HL-60/S4 treated with phorbol 12-myristate 13-acetate at 8.2 ng/mL for 4 days and 3 days (cell line): ENCODE results near the gene RPS29.
"Not testable (repeated sequence)": the region's sequence is repeated elsewhere in the genome, so short reads cannot be mapped to it uniquely, and the experiment has no call there.

ENCODE experiments used
- in situ Hi-C: fragments of 300-500 bp; cut with MboI; formaldehyde crosslinking; loops from 2 replicates; pipeline ENCODE4 v1.15.0; 2022; ENCODE audit warnings: low sequenced_read_pairs

RPS29 gene

DNA sequence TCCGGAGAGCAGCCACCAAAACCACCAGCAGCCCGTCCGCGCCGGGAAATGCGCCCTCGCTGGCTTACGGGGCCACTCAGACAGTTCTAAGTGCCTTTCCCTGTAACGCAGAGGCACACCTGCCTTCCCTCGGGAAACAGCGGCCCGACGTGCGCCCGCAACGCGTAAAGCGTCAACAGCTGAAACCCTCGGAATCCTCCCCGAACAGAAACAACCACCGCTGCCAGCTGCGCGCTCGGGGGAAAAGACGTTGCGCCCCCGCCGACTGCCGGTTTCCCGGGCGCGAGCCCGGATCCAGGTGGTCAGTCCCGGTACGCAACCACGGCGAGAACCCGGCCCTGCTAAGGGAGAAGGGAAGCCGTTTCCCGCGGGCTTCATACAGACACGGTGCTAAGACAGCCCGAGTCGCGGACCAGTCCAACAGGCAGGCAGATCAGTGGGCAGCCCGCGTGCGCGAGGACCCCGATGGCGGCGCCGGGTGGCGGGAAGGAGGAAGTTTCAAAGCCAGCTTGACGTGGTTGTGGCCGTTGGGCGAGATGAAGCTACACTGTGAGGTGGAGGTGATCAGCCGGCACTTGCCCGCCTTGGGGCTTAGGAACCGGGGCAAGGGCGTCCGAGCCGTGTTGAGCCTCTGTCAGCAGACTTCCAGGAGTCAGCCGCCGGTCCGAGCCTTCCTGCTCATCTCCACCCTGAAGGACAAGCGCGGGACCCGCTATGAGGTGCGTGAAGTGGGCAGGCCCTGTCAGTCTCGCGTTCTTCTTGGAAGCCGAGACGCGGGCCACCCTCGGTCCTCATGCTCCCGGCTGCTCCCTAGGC lies 12.5 kb upstream of the RPS29 start, which contains the start of gene LRR1:
Gene LRR1 (plus strand): TSS at position 456 of the 816 bp plus-strand sequence. CDS start 81 bp downstream, at position 537.
- in situ Hi-C loops = no loop called here

DNA sequence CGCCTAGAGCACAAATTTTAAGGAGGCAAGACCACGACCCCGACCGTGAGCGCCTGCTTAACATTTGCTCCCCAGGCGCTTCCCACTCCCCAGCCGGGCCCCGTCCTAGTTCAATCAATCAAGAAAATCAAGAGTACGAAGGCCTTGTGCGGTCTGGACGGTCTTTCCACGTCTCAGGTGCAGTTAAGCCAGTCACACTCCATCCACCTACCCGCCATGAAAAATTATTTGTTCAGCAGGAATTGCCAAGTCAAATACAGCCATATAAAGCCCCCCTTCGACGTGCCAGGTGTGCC lies 12.0 kb upstream of the RPS29 start:
- in situ Hi-C loops = no loop called here

DNA sequence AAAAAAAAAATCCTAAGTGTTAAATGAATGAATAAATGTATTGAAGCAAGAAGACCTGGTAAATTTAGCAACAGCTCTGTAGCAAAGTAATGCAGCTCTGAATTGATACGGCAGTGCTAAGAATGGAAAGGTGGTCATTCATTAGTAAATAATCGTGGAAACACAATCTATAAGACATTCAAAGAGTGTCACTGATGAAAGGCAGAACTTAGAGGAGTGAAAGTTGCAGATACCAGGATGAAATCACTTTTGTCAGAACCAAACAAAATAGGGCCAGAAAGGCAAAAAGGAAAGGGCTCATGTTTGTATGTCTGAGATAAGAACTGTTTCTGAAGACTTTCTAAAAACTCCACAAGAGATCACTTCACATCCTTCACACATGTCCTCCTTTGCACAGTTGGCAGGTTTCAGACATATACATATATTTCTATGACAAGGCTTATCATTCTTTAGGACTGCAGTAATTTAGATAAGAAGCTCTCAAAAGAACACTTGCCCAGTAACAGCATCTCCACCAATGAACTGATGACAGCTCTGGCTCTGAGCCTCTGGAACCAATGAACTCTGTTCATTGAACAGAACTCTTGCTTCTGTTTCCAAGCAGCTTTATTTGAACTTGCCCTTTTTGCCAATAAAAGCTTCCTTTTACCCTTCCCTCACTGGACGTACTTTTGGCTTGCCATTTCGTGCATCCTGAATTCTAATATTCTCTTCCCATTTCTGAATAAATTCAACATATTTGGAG lies 8.3 kb upstream of the RPS29 start:
- in situ Hi-C loops = no loop called here

DNA sequence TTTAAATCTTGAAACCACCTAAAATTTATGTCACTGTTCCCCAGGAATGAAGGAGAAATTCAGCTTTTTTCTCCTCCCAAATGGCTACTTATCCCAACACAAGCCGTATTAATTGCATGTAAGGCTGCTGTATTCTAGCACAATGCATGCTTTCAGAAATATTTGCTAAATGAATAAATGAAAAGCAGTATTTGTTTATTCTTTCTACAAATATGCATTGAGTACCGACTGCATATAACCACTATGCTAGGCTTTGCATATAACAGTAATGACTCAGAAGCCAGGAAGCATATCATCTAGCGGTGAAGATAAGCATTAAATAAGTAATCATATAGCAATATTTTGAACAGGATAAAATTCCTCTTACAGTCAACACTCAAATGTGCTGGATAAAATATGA lies 6.8 kb upstream of the RPS29 start:
- in situ Hi-C loops = no loop called here

DNA sequence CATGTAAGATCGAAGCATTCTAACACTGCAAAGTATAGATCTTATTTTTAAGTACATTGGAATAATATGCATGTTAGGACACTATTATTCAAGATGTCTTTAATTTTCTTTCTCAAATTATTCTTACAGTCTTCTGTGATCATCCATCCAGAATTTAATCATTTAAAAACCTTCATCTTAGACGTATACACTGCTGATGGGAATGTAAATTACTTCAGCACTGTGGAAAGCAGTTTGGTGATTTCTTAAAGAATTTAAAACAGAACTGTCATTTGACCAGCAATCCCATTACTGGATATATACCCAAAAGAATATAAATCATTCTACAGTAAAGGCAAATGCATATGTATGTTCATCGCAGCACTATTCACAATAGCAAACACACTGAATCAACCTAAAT lies 3.2 kb upstream of the RPS29 start:
- in situ Hi-C loops = no loop called here

DNA sequence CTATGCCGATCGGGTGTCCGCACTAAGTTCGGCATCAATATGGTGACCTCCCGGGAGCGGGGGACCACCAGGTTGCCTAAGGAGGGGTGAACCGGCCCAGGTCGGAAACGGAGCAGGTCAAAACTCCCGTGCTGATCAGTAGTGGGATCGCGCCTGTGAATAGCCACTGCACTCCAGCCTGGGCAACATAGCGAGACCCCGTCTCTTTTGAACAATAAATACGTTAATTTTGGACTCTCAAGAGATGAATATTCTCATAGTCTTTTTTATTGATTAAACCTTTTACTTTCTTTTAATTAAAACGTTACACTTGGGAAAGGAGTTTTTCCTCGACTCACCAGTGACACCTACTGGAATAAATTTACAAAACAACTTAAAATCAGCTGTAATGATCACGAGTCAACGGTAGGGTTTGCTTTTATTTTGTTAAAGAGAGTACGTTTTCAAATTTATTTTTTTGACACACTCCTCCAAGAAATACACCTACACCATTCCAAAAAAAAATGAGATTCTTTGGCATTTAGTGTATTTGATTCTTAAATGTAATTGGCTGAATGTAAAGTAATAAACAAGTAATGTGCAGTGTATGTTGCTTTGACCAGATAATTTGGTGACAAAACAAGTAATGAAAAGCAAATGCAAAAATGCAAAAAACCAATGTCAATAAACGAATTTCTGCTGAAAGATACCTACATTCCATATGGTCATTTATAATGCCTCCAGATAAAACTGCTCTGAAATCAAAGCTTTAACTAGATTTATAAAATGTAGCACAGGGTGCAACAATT lies 687 bp upstream of the RPS29 start:
- in situ Hi-C loops = no loop called here

DNA sequence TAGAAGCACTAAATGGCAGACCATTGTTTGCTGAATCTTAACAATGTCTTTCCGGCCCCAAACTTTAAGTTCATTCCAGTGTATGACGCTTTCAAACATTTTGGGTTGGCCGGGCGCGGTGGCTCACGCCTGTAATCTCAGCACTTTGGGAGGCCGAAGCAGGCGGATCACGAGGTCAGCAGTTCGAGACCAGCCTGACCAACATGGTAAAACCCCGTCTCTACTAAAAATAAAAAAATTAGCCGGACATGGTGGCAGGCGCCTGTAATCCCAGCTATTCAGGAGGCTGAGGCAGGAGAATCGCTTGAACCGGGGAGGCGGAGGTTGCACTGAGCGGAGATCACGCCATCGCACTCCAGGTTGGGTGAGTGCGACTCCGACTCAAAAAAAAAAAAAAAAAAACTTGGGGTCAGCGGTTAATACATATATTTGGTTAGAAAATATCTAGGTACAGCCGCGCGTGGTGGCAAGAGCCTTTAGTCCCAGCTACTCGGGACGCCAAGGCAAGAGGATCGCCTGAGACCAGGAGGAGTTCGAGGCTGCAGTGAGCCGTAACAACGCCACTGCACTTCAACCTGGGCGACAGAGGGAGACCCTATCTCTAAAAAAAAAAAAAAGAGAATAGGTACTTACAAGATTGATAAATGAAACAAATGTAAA lies 1.1 kb downstream of the RPS29 start:
- in situ Hi-C loops = not testable (repeated sequence)

DNA sequence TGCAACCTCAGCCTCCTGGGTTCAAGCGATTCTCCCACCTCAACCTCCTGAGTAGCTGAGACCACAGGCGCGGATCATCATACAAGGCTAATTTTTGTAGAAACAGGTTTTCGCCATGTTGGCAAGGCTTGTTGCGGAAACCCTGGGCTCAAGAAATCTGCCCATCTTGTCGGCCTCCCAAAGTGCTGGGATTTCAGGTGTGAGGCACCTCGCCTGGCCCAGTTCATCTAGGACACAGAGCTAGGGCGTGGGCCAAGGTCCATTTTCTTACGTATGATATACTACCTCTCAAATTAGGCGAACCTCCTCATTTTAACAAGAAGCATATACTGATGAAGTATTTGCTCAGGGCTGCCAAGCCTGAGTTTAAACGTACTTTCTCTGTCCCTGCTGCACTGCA lies 2.1 kb downstream of the RPS29 start:
- in situ Hi-C loops = no loop called here

DNA sequence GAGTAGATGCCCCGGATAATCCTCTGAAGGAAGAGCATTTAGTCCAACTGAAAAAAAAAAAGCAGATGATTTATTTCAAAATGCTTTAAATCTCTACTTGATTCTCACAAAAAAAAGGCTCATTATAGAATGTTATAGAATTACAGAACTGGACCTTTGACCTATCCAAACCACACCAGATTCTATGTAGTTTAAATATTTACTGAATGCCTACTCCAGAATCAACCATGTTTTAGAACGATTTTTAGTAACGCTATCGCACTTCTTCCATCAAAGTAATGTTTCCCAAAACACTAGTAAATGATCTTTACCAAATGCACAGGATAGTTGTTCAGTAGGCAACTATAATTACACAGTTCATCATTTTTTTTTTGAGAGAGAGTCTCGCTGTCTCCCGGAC lies 2.6 kb downstream of the RPS29 start:
- in situ Hi-C loops = no loop called here

DNA sequence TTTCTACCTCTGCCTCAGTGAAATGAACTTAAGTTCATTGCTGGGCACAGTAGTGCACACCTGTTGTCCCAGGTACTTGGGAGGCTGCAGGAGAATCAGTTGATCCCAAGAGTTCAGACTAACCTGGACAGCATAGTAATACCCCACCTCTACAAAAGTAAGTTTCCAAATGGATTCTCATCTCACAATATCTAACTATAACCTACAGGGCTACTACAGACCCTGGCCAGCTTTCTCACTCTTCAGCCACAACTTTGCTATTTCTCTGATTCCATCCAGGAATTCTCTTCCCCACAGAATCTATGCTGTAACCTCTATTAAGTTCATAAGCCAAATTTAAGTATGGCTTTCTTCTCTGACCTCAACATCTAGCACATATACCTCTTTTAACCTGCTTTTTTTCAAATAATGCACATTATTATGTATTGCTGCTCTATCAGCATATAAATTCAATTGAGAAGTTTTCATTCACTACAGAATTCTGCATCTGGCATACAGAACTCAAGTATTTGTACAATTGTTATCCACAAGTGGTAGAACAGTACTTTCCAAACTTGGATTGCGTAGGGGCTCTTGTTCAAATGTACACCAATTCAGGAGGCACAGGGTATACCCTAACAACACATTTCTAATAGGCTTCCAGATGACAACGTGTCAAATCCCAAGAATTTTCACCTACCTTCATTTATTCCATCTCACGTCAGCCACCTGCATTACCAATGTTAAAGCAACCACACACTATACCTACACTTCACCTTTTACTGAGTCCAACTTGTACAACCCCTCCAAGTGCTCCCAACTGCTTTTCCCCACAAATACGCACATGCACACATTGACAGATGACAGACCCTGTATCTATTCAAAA lies 3.8 kb downstream of the RPS29 start:
- in situ Hi-C loops = no loop called here

DNA sequence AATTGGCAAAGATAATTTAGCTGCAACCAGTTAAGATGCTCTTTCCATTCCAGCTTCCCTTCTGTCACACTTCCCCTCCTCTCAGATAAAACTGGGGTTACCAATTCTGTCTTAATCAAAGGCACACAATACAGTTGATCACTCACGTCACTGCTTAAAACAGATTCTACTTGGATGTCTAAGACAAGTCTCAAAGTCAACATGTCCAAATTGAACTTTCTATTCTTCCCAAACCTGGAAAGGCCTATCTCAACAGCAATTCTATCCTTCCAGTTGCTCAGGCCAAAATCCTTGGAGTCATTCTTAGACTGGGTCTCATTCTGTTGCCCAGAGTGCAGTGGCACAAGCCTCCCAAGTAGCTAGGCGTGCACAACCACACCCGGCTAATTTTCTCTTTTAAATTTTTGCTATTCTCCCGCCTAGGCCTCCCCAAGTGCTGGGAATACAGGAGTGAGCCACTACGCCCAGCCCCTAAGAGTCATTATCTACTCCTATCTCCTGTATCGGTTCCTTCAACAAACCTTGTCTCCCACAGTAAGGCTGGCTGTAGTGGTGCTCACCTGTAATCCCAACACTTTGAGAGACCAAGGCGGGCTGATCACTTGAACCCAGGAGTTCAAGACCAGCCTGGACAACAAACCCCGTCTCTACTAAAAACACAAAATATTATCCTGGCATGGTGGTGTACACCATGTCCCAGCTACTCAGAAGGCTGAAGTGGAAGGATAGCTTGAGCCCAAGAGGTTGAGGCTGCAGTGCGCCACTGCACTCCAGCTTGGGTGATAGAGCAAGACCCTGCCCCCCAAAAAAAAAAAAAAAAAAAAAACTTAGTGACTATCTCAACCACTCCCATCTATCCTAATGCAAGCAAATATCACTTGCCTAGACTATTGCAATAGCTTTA lies 4.7 kb downstream of the RPS29 start:
- in situ Hi-C loops = no loop called here

DNA sequence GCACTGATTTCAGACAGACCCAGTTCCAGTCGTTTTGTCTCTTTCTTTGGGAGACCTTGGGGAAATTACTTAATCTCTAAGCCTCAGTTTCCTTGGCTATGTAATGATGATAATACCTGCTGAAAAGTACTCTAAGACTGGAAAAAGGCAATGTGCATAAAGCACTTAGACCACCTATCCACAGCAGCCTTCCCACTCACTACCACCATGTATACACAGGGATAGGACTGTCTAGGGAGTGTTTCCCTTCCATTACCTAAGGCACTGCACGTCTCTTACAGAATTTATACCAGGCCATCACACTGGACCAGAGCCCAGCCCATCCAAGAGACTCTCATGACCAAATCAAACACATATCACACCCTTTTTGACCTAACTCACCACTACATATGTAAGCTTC lies 6.3 kb downstream of the RPS29 start:
- in situ Hi-C loops = no loop called here

DNA sequence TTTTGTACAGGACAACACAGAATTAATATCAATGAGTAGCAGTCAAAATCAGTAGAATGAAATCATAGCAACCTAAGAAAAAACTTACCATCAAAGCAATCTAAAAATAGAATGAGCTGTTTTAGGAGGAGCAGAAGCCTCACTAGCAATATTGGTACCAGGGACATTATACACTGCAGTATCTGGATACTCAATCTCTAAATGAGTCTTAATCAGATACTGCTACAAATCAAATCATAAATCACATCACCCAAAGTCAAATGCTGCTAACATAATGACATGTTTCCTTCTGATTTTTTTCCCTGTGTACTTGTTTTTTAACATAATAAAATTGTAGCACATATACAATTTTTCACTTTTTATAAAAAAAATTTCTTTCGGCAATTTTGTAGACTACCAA lies 8.0 kb downstream of the RPS29 start:
- in situ Hi-C loops = no loop called here

DNA sequence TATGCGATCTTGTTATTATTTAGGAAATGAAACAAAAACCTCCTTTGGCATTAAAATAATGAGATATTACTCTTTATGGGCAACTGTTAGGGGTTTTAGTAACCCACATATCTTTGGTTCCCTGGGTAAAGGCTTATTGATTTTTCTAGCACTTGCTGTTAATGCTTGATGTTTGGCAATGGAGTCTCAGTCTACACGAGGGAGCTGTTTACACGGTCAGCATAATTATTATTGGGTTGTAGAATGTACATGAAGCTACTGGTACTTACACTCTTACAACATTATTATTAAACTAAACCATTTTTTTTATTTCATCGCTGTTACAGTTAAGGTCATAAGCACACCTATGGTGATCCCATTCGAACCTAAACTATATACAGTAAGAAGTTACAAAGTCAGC lies 12.1 kb downstream of the RPS29 start:
- in situ Hi-C loops = no loop called here

DNA sequence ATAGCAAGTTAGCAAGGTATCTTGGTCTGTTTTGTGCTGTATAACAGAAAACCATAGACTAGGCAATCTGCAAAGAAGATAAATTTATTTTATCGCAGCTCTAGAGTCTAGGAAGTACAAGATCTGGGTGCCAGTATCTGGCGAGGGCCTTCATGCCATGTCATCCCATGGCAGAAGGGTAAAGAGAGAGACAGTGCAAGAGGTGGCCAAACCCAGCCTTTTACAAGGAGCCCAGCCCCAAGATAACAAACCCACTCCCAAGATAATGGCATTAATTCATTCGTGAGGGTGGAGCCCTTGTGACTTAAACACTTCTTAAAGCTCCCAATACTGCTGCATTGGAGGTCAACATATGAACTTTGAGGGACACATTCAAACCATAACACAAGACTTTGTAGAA lies 16.9 kb downstream of the RPS29 start:
- in situ Hi-C loops = no loop called here

DNA sequence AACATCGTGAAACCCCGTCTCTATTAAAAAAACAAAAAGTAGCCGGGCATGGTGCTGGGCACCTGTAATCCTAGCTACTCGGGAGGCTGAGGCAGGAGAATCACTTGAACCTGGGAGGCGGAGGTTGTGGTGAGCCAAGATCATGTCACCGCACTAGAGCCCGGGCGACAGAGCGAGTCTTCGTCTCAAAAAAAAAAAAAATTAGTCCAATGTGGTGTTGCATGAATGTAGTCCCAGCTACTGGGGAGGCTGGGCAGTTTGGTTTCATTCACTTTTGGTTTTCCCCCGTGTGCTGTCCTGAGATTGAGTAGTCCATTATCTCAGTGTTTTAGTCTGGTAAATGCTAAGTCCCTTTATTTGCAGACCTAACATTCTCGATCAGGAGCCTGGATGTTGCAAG lies 19.5 kb downstream of the RPS29 start:
- in situ Hi-C loops = no loop called here

DNA sequence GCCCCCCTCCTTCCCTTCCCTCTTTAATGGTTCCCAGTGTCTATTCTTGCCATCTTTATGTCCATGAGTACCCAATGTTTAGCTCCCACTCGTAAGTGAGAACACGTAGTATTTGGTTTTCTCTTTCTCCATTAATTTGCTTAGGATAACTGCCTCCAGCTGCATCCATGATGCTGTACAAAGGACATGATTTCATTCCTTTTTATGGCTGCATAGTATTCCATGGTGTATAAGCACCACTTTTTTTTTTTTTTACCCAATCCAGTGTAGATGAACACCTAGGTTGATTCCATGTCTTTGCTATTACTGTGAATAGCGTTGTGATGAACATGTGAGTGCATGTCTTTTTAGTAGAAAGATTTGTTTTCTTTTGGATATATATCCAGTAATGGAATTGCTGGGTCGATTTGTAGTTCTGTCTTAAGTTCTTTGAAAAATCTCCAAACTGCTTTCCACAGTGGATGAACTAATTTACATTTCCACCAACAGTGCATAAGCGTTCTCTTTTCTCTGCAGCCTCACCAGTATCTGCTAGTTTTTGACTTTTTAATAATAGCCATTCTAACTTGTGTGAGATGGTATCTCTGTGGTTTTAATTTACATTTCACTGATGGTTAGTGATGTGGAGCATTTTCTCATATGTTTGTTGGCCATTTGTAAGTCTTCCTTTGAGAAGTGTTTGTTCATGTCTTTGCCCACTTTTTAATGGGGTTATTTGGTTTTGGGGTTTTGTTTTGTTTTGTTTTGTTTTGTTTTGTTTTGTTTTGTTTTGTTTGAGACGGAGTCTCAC lies 26.0 kb downstream of the RPS29 start:
- in situ Hi-C loops = no loop called here

DNA sequence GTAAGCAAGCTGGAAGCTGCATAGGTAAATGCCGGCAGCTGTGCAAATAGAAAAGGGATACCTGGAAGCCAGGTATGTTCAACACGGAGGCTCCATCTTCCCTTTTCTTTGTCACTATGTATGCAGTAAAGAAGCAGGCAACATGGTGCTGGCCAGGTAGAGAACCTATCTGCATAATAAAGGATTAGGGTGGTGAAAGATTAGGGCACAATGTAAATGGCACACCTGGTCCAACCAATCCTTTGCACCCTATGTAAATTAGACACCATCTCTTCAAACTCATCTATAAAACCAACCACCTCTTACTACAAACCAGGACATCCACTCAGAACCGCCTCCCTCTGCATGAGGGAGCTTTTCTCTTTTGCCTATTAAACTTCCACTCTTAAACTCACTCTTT lies 32.3 kb downstream of the RPS29 start:
- in situ Hi-C loops = no loop called here

DNA sequence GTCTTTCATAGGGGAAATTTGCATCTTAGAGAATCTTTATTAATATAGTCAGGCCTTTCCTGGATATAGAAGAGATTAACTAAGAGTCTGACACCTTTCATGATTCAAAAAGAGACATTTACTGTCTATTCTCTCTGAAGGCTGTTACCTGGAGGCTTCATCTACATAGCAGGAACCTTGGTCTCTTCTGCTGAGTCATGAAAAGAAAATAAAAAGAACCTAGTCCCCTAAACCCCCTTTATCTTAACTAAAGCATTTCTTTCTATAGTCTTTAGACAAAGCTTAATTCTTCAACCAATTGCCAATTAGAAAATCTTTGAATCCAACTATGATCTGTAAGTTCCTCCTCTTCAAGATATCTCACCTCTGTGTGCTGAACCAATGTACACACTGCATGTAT lies 33.1 kb downstream of the RPS29 start:
- in situ Hi-C loops = no loop called here
